ENCODE data around the gene SLC6A18.

The SLC6A18 gene

GRCh38 chr5:1239505-1240251 is 14.5 kb downstream of the SLC6A18 start:
- no peak for DNase-seq

GRCh38 chr5:1240496-1241260 is 15.5 kb downstream of the SLC6A18 start:
- DNase-seq = no peak

GRCh38 chr5:1241509-1242080 is 16.4 kb downstream of the SLC6A18 start:
- DNase-seq = no peak

GRCh38 chr5:1242733-1243486 is 17.7 kb downstream of the SLC6A18 start:
- DNase-seq = no peak

GRCh38 chr5:1243487-1244130 is 18.4 kb downstream of the SLC6A18 start:
- no peak for DNase-seq

GRCh38 chr5:1244255-1244654 is 19.1 kb downstream of the SLC6A18 start:
- DNase-seq = no peak

- DNase-seq = no peak
These were observed 19.8 kb downstream of the SLC6A18 start for GRCh38 chr5:1244976-1245375.

GRCh38 chr5:1245905-1246576 is 20.9 kb downstream of the SLC6A18 start:
- no peak for DNase-seq

- DNase-seq = peak; percentile 25
These were observed 21.7 kb downstream of the SLC6A18 start for GRCh38 chr5:1246711-1247431.

- DNase-seq = peak; percentile 95
These were observed 22.6 kb downstream of the SLC6A18 start for GRCh38 chr5:1247811-1248210.

GRCh38 chr5:1249366-1250280 is 24.4 kb downstream of the SLC6A18 start:
- no peak for DNase-seq

GRCh38 chr5:1251678-1252580 is 26.7 kb downstream of the SLC6A18 start:
- no peak for DNase-seq

GRCh38 chr5:1252681-1253080 is 27.5 kb downstream of the SLC6A18 start:
- no peak for DNase-seq

GRCh38 chr5:1253456-1254105 is 28.4 kb downstream of the SLC6A18 start:
- DNase-seq = no peak

- DNase-seq = no peak
These were observed 29.0 kb downstream of the SLC6A18 start for GRCh38 chr5:1254196-1254595.

- no peak for DNase-seq
These were observed 29.9 kb downstream of the SLC6A18 start for GRCh38 chr5:1255081-1255561.

- no peak for DNase-seq
These were observed 31.6 kb downstream of the SLC6A18 start for GRCh38 chr5:1256776-1257175.

- DNase-seq = no peak
These were observed 32.2 kb downstream of the SLC6A18 start for GRCh38 chr5:1257363-1257762.
